HK-2 (cell line): ENCODE measurements around the gene TRPC1.
A peak's percentile ranks its signal among the peaks of the same experiment; 100 is the strongest.

Source experiments
- DNase-seq: peaks from one replicate; pipeline ENCODE4 v3.0.0-alpha.2; 2018; ENCODE audit not compliant: unreplicated experiment

TRPC1 gene

GRCh38 chr3:142839831-142840230, 116.0 kb downstream of the TRPC1 start:
- DNase-seq: no peak

GRCh38 chr3:142844339-142844977, 120.6 kb downstream of the TRPC1 start:
- DNase-seq: no peak

GRCh38 chr3:142846779-142847577, 123.1 kb downstream of the TRPC1 start:
- no peak for DNase-seq

- no peak for DNase-seq
Observed at GRCh38 chr3:142849148-142849547, 125.3 kb downstream of the TRPC1 start.

GRCh38 chr3:142850395-142851023, 126.7 kb downstream of the TRPC1 start:
- peak; percentile 66 for DNase-seq

GRCh38 chr3:142852009-142852408, 128.2 kb downstream of the TRPC1 start:
- DNase-seq: no peak

- peak; percentile 72 for DNase-seq
Observed at GRCh38 chr3:142853270-142854168, 129.7 kb downstream of the TRPC1 start.

GRCh38 chr3:142857056-142857455, 133.2 kb downstream of the TRPC1 start:
- no peak for DNase-seq
